K562 (cell line): ENCODE measurements around the gene ZNF202.

Experiments used
- BACH1 ChIP-seq: fragments of 200-800 bp; sonication (Bioruptor generic); IDR thresholded peaks from 2 replicates; pipeline ENCODE4 v1.6.1; 2016; ENCODE audit warnings: missing genetic modification characterization, missing compliant biosample characterization
- DNMT1 ChIP-seq: fragments of 450-650 bp; IDR thresholded peaks from 2 replicates; pipeline ENCODE4 v1.6.1; 2016; ENCODE audit warnings: antibody characterized with exemption, mild to moderate bottlenecking
- EGR1 ChIP-seq: fragments of 450-650 bp; conservative IDR thresholded peaks from 2 replicates; pipeline ENCODE4 v1.6.1; 2017; ENCODE audit warnings: mild to moderate bottlenecking
- FOXK1 ChIP-seq: sonication (generic); formaldehyde crosslinking; IDR thresholded peaks from 2 replicates; pipeline ENCODE4 v1.8.0; 2022; ENCODE audit warnings: missing genetic modification reagents, mild to moderate bottlenecking, borderline replicate concordance
- MCM3 ChIP-seq: fragments of 450-650 bp; IDR thresholded peaks from 2 replicates; pipeline ENCODE4 v1.6.1; 2016
- NELFE ChIP-seq: IDR thresholded peaks from 2 replicates; pipeline ENCODE4 v1.6.1; 2011; ENCODE audit warnings: mild to moderate bottlenecking; ENCODE audit not compliant: insufficient read depth, insufficient read length
- ZNF311 ChIP-seq: fragments of 250-450 bp; sonication (Bioruptor Pico); IDR thresholded peaks from 2 replicates; pipeline ENCODE4 v1.4.0; 2020; ENCODE audit warnings: mild to moderate bottlenecking, moderate library complexity
- TF ChIP-seq, protein P1 (sequence below), 3 experiments: IDR thresholded peaks in 2 of 3; conservative IDR thresholded peaks in 1 of 3; 2 replicates each; pipeline ENCODE4 v1.5.1; 2011 to 2012; ENCODE audit warnings: low read length in 3 of 3, mild to moderate bottlenecking in 3 of 3, control low read depth in 2 of 3, improper control_type of control experiment in 1 of 3, inconsistent platforms in 1 of 3, low read depth in 1 of 3, mixed read lengths in 1 of 3, moderate library complexity in 1 of 3; ENCODE audit not compliant: insufficient read depth in 2 of 3
- TF ChIP-seq, protein P2 (sequence below), 2 experiments: fragments of 450-650 bp in 1 of 2; sonication (generic) in 1 of 2; formaldehyde crosslinking in 1 of 2; IDR thresholded peaks in 1 of 2; conservative IDR thresholded peaks in 1 of 2; 2 replicates each; pipeline versions ENCODE4 v1.6.1 to v1.8.1; 2016 to 2023; ENCODE audit warnings: mild to moderate bottlenecking in 2 of 2, moderate library complexity in 2 of 2, inconsistent platforms in 1 of 2, missing genetic modification reagents in 1 of 2

DNA sequence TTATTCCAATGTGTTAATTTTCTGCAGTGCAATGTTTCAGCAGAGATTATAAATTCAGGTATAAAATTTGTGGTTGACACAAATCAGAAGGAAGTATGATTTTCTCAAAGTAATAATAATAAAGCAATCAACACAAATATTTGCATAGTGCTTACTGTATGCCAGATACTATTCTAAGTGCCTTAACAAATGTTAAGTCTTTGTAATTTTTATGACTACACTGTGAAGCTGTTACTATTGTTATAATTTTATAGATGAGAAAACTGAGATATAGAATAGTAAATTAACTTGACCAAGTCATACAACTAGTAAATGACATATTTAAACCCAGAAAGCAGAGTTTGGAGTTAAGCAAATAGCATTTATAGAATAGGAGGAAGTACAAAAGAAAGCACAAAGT is 29.3 kb upstream of the ZNF202 start:
- TF ChIP-seq DNMT1 (no peak), NELFE (no peak), ZNF311 (CRISPR knock-in tag) (no peak), EGR1 (no peak), BACH1 (tag) (no peak), FOXK1 (CRISPR knock-in tag) (no peak), MCM3 (no peak)
- TF ChIP-seq, protein P1, sequence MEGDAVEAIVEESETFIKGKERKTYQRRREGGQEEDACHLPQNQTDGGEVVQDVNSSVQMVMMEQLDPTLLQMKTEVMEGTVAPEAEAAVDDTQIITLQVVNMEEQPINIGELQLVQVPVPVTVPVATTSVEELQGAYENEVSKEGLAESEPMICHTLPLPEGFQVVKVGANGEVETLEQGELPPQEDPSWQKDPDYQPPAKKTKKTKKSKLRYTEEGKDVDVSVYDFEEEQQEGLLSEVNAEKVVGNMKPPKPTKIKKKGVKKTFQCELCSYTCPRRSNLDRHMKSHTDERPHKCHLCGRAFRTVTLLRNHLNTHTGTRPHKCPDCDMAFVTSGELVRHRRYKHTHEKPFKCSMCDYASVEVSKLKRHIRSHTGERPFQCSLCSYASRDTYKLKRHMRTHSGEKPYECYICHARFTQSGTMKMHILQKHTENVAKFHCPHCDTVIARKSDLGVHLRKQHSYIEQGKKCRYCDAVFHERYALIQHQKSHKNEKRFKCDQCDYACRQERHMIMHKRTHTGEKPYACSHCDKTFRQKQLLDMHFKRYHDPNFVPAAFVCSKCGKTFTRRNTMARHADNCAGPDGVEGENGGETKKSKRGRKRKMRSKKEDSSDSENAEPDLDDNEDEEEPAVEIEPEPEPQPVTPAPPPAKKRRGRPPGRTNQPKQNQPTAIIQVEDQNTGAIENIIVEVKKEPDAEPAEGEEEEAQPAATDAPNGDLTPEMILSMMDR (IDR thresholded peaks at IDR 0.05 in 2 of 3, conservative IDR thresholded peaks at IDR 0.05 in 1 of 3; ENCODE audit: insufficient read depth in 2 of 3, low read depth in 1 of 3, low read length in 3 of 3), result no peak
- TF ChIP-seq, protein P2, sequence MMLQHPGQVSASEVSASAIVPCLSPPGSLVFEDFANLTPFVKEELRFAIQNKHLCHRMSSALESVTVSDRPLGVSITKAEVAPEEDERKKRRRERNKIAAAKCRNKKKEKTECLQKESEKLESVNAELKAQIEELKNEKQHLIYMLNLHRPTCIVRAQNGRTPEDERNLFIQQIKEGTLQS (IDR thresholded peaks at IDR 0.05), result no peak
- TF ChIP-seq, protein P2 (CRISPR knock-in tag; conservative IDR thresholded peaks at IDR 0.05), result no peak
